ENCODE measurements around the gene ARHGAP18.

ARHGAP18 gene

DNA sequence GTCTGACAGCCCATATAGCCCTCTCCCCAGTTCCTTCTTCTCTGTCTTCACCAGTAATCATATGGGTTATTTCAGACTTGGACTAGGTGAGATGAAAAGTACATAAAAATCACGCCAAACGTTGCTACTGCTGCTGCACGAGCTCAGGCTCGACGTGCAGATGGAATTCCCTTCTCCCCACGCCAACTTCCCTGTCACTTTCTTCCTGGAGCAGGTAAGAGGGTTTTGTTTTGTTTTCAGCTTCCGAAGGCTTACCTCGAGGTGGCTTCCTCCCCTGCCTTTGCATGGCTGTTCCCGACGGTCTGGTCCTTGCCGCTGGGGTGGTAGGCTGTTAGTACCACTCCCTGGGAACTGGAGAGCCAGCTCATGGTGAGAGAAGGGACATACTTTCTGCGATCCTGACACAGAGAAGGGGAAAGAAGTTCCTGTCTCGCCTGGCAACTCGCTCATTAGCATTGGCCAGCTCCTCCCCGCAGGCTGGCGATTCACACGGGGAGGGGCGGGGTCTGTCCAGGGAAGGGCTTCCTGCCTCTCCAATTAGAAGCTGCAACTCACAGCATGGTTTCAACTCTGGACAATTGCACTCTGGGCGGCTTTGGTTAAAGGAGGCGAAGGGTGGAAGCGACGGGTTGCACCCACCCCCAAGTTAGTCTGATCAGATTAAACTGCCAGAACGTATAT, at the start of gene ARHGAP18:
TSS of gene ARHGAP18 (minus strand) at position 409 of the 681 bp plus-strand sequence. CDS start at position 368, 41 bp downstream.
- peak; percentile 53 for DNase-seq (ENCODE audit: low read depth)

- no peak for DNase-seq (ENCODE audit: low read depth)
Observed at GRCh38 chr6:129755787-129756186, 45.8 kb upstream of the ARHGAP18 start.

DNA sequence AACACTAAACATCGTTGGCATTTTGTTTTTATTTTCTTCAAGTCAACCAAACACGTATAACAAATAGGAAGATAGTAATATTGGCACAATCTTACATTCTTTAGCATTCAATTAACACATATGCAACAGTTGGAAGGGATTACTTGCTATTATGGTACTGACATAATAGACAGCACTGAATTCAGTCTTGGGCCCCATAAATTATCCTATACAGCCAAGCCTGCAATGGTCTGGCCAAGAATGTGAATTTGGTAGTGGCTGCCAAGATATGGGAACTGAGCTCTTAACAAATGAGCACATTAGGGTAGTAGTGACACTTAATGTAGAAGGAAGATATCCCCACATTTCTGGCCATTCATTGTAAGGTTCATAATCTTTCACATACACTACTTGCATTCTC, 44.8 kb upstream of the ARHGAP18 start:
- DNase-seq (ENCODE audit: low read depth): no peak

DNA sequence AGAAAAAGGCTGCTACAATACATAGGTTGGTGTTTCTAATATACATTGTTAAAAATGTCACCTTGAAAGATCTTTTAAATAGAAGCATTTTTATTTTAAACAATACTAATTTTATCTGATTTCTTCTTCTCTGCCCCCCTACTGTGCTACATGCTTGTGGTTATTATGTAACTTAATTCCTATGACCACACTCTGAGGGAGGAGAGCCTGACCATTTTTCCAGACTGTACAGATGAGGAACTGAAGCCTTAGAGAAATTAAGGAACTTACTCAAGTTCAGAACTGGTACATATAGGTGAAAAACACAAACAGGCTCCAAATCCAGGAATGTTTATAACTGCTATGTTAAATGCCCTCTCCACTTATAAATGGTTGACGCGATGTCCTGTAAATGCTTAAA, 43.4 kb upstream of the ARHGAP18 start:
- no peak for DNase-seq (ENCODE audit: low read depth)

- no peak for DNase-seq (ENCODE audit: low read depth)
Observed at GRCh38 chr6:129751384-129751783, 41.4 kb upstream of the ARHGAP18 start.

GRCh38 chr6:129750360-129750759, 40.4 kb upstream of the ARHGAP18 start:
- no peak for DNase-seq (ENCODE audit: low read depth)

DNA sequence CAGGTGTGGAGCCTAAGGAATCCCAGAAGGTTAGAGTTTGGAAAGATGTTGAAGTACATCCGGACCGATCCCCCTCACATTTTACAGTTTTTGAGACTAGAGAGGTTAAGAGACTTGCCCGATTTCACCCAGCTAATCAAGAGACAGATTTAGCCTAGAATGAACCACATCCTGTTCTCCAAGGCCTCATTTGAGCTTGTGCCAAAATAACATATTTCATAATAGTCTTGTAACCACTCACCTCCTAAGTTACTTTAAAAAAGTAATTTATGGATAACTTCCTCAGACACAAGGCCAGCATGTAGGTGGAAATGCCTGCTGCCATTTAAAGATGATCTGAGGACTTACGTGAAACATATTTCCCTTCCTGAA, 39.8 kb upstream of the ARHGAP18 start:
- no peak for DNase-seq (ENCODE audit: low read depth)

DNA sequence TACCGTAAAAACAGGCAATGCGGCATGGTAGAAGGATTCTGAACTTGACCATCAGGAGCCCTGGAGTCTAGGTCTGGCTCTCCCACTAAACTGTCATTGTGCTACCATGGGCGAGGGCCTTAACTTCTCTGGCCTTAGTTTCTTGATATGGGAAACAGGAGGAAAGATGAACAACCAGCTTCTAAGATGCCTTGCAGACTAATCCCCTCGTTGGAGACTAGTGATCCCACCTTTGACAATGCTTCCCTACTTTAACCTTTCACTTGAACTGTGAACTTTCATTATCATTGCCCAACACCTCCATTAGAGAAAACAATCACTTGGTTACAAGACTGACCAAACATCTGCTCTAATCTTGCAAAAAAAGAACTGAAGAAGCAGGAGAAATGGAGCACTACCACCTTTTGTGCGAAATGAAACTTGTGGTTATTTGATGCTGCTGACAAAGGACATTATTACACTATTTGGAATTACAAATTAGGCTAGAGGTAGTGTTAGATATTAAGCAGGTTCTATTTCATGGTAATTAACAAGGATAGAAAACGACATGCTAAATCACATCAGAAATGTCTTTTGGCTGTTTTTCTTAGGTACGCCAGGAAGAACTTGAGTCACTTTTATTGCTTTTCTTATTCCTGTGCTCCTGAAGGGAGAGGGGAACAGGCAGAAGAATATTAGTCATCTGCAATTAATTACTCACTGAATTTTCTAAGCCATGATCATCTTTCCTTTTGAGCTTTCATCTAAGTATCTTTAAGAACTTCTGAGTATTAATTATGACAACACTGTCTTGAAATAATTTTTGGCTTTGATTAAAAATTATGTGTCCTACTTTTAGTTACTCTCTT, 39.1 kb upstream of the ARHGAP18 start:
- no peak for DNase-seq (ENCODE audit: low read depth)

GRCh38 chr6:129748212-129748900, 38.4 kb upstream of the ARHGAP18 start:
- DNase-seq (ENCODE audit: low read depth): peak; percentile 7

- DNase-seq (ENCODE audit: low read depth): no peak
Observed at GRCh38 chr6:129747588-129748112, 37.7 kb upstream of the ARHGAP18 start.

- DNase-seq (ENCODE audit: low read depth): no peak
Observed at GRCh38 chr6:129744880-129745237, 34.9 kb upstream of the ARHGAP18 start.

GRCh38 chr6:129744201-129744879, 34.4 kb upstream of the ARHGAP18 start:
- no peak for DNase-seq (ENCODE audit: low read depth)

- no peak for DNase-seq (ENCODE audit: low read depth)
Observed at GRCh38 chr6:129740013-129740412, 30.0 kb upstream of the ARHGAP18 start.

DNA sequence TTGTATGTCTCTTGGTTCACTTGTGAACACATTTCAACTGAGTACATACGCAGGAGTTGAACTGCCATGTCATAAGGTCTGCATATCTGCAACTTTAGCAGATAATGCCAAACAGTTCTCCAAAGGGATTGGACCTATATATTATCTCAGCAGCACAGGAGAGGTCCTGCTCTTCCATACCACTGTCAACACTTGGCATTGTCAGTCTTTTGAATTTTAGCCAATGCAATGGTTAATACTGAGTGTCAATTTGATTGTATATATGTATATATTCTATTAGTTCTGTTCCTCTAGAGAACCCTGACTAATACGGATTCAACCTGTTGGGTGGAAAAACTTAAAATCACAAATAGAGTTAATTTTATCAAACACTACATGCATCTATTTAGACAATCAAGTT, 26.1 kb upstream of the ARHGAP18 start:
- no peak for DNase-seq (ENCODE audit: low read depth)

DNA sequence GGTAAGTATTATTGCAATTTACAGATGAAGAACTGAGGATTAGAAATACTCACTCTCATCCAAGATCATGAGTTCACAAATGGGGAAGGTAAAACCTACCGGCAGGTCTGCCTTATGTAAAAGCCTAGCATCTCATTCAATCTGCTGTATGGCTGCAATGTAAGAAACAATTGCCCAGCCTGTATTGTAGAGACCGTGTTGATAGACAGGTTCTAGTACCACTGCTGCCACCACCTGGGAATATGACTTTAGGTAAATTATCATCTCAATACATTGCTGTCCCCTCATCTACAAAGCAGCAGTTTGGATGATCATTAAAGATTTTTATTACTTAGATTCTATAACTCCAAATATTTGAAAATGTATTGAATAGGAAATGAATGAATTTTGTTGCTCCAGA, 23.3 kb upstream of the ARHGAP18 start:
- no peak for DNase-seq (ENCODE audit: low read depth)

GRCh38 chr6:129732542-129732941, 22.6 kb upstream of the ARHGAP18 start:
- no peak for DNase-seq (ENCODE audit: low read depth)

- DNase-seq (ENCODE audit: low read depth): no peak
Observed at GRCh38 chr6:129732034-129732433, 22.1 kb upstream of the ARHGAP18 start.

DNA sequence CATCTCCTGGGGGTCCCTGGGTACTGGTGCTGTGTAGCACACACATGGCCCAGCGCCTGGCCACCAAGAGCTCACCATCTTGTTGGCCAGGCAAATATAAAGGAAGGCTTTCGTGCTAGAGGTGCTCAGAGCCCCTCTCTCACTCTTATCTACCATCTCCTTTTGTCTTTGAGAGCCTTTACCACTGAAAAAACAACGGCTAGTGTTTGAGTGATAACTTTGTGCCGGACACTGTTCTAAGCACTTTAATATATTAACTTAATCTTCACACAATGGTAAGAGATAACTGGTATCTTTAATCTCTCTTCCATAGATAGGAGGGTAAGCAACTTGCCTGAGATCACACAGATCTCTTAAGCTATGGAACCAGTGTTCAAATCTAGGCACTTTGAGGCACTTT, 21.5 kb upstream of the ARHGAP18 start:
- no peak for DNase-seq (ENCODE audit: low read depth)

- DNase-seq (ENCODE audit: low read depth): no peak
Observed at GRCh38 chr6:129730477-129731165, 20.6 kb upstream of the ARHGAP18 start.

DNA sequence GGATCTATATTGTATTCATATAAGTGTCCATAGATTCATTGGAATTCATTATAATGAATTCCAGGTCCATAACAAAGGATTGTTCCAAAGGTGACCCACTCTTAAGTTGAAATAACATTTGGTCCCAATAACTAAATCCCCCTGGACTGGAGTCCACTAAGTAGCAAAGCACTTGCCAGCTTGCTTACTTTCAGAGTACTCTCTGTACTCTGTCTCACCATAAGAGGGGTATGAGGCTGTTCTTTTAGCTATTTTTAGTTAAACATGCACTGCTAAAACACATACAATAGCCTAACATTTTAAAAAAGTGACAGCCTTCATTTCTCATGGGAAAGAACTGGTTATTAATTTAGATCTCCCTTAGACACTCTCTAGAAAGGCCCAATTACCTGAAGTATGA, 16.7 kb upstream of the ARHGAP18 start:
- DNase-seq (ENCODE audit: low read depth): no peak

DNA sequence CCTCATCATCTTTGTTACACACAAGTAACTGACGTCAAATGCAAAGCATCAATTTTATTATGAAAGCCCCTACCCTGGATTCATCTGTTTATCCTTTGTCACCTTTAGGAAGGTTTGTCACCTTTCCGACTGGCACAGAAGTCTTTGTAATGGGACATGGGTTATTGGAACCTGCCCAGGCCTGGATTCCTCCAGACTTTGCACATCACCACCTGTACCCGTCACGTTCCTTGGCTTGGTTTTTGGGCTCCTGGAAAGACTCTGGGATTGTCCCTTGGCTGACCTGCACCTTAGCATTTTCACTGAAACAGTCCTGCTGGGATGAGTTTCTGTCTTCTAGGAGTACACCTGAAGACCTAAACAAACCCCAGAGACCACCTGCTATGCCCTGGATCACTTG, 15.4 kb upstream of the ARHGAP18 start:
- no peak for DNase-seq (ENCODE audit: low read depth)

- no peak for DNase-seq (ENCODE audit: low read depth)
Observed at GRCh38 chr6:129719692-129720091, 9.7 kb upstream of the ARHGAP18 start.
